ENCODE data around the gene ZMIZ1. TPM values are rescaled to one million over a fixed set of nuclear protein-coding genes. Genes with fewer than 3 reads are reported as not detected.

The ZMIZ1 gene
- total RNA-seq, 4 donors from 2014 or later = 22.7 to 37.5 (median 31.7) TPM

GRCh38 chr10:79100771-79101170, 32.0 kb downstream of the ZMIZ1 start:
- Histone ChIP-seq H3K9me3 (no peaks in the 10 kb centered on the region), H3K4me1 (peaks cover 92 to 100% of the 10 kb centered on the region in 2 donors), H3K27me3 (no peaks in the 10 kb centered on the region), H3K27ac (peak overlapping the region; percentile 75 to 84 (median 78)), H3K4me3 (no peak overlapping the region), H3K36me3 (no peaks in the 10 kb centered on the region)
- DNase-seq (no peak), ATAC-seq (no peak)
- TF ChIP-seq CTCF (IDR thresholded peaks at IDR 0.05 in 4 of 5, conservative IDR thresholded peaks at IDR 0.05 in 1 of 5) = no peak
- no peak for TF ChIP-seq POLR2A (IDR thresholded peaks at IDR 0.05)
- intact Hi-C loops (cut with DNase I; ENCODE audit: low total_unique reads) (no loop called here), in situ Hi-C loops (cut with MboI; ENCODE audit: low sequenced_read_pairs in 4 of 4) (no loop called here)

- DNase-seq (peak; percentile 44 to 64), ATAC-seq (peak; percentile 61 to 69)
- H3K27ac ChIP-seq = peak overlapping the region; percentile 75 to 84 (median 78)
- no peaks in the 10 kb centered on the region for H3K36me3 ChIP-seq
- no peaks in the 10 kb centered on the region for H3K27me3 ChIP-seq
- no peak overlapping the region for H3K4me3 ChIP-seq
- H3K9me3 ChIP-seq = no peaks in the 10 kb centered on the region
- intact Hi-C loops (cut with DNase I; ENCODE audit: low total_unique reads) (no loop called here), in situ Hi-C loops (cut with MboI; ENCODE audit: low sequenced_read_pairs in 4 of 4) (no loop called here)
- TF ChIP-seq CTCF (IDR thresholded peaks at IDR 0.05 in 4 of 5, conservative IDR thresholded peaks at IDR 0.05 in 1 of 5) (no peak), POLR2A (IDR thresholded peaks at IDR 0.05) (peak in 1 of 2 donors; percentile 13)
- H3K4me1 ChIP-seq = peaks cover 94 to 100% of the 10 kb centered on the region in 2 donors
Observed at GRCh38 chr10:79101560-79102497, 33.1 kb downstream of the ZMIZ1 start.

- peak; percentile 26 to 41 for ATAC-seq
Observed at GRCh38 chr10:79102498-79102874, 33.7 kb downstream of the ZMIZ1 start.

GRCh38 chr10:79103129-79103528, 34.4 kb downstream of the ZMIZ1 start:
- Histone ChIP-seq H3K27ac (peak overlapping the region; percentile 75 to 84 (median 78)), H3K4me3 (no peak overlapping the region), H3K9me3 (no peaks in the 10 kb centered on the region), H3K36me3 (no peaks in the 10 kb centered on the region), H3K27me3 (no peaks in the 10 kb centered on the region), H3K4me1 (peaks cover 91 to 99% of the 10 kb centered on the region in 2 donors)
- intact Hi-C loops (cut with DNase I; ENCODE audit: low total_unique reads) (no loop called here), in situ Hi-C loops (cut with MboI; ENCODE audit: low sequenced_read_pairs in 4 of 4) (no loop called here)
- DNase-seq (no peak), ATAC-seq (no peak)
- no peak for TF ChIP-seq CTCF (IDR thresholded peaks at IDR 0.05 in 4 of 5, conservative IDR thresholded peaks at IDR 0.05 in 1 of 5)
- no peak for TF ChIP-seq POLR2A (IDR thresholded peaks at IDR 0.05)

More at GRCh38 chr10:79102498-79102874, 33.7 kb downstream of the ZMIZ1 start:
- Histone ChIP-seq H3K4me1 (peaks cover 94 to 100% of the 10 kb centered on the region in 2 donors), H3K4me3 (no peak overlapping the region), H3K9me3 (no peaks in the 10 kb centered on the region), H3K27ac (peak overlapping the region; percentile 75 to 84 (median 78)), H3K27me3 (no peaks in the 10 kb centered on the region), H3K36me3 (no peaks in the 10 kb centered on the region)
- TF ChIP-seq CTCF (IDR thresholded peaks at IDR 0.05 in 4 of 5, conservative IDR thresholded peaks at IDR 0.05 in 1 of 5) = no peak
- TF ChIP-seq POLR2A (IDR thresholded peaks at IDR 0.05) = no peak
- in situ Hi-C loops (cut with MboI; ENCODE audit: low sequenced_read_pairs in 4 of 4) (no loop called here), intact Hi-C loops (cut with DNase I; ENCODE audit: low total_unique reads) (no loop called here)
- peak in 1 of 2 donors; percentile 53 for DNase-seq

Data from gastrocnemius medialis (tissue), 4 donors.